B cell (primary cell): ENCODE data around the gene LSM12. TPM values are rescaled to one million over a fixed set of nuclear protein-coding genes. Genes with fewer than 3 reads are reported as not detected.

Source experiments
- ATAC-seq: fragments of 200-7000 bp; cut with Tn5 transposase; one replicate; pipeline ENCODE4 v1.10.0; 2021; ENCODE audit warnings: low read depth, mild to moderate bottlenecking, moderate number of reproducible peaks, moderate library complexity
- CTCF ChIA-PET: fragments of 350-600 bp; sonication (Branson Sonifier 250); formaldehyde crosslinking; loops from one replicate; lab custom pipeline; 2021; ENCODE audit warnings: antibody characterized with exemption, inconsistent platforms; lab: Charles Lee
- POLR2A ChIA-PET: fragments of 350-600 bp; sonication (Branson Sonifier 250); formaldehyde crosslinking; loops from one replicate; lab custom pipeline; 2021; ENCODE audit warnings: antibody characterized with exemption; lab: Charles Lee
- DNase-seq: peaks from one replicate; pipeline ENCODE4 v3.0.0; 2013
- H2AFZ ChIP-seq: 2 replicates; pipeline ENCODE4 v1.6.1; 2012; ENCODE audit warnings: mild to moderate bottlenecking, low read depth, low read length; ENCODE audit not compliant: insufficient read depth, poor library complexity, severe bottlenecking
- H3K27ac ChIP-seq, 2 donors: 1 replicate in 1 of 2; 2 replicates in 1 of 2; pipeline ENCODE4 v1.5.1; 2012 to 2013; ENCODE audit warnings: low read length in 2 of 2, mild to moderate bottlenecking in 2 of 2, moderate library complexity in 1 of 2
- H3K27me3 ChIP-seq, 4 experiments: fragments of 200-600 bp in 1 of 4; sonication (generic) in 1 of 4; replicated peaks in 1 of 4; 1 replicate in 2 of 4; 2 replicates in 2 of 4; pipeline versions ENCODE4 v1.6.1 to v1.7.0; 2013 to 2016; ENCODE audit warnings: low read length in 3 of 4, mild to moderate bottlenecking in 2 of 4, mixed read lengths in 1 of 4, moderate library complexity in 1 of 4; ENCODE audit not compliant: insufficient read depth in 4 of 4, control insufficient read depth in 3 of 4; ENCODE audit errors: control extremely low read depth in 1 of 4
- H3K36me3 ChIP-seq, 2 experiments: replicated peaks in 1 of 2; 1 replicate in 1 of 2; 2 replicates in 1 of 2; pipeline versions ENCODE4 v1.6.1 to v1.7.1; 2013; ENCODE audit warnings: low read length in 1 of 2; ENCODE audit not compliant: insufficient read depth in 2 of 2, control insufficient read depth in 1 of 2; ENCODE audit errors: control extremely low read depth in 1 of 2, extremely low read depth in 1 of 2
- H3K4me1 ChIP-seq, 2 donors: fragments of 200-600 bp in 1 of 2; sonication (generic) in 1 of 2; 1 replicate in 1 of 2; 2 replicates in 1 of 2; pipeline versions ENCODE4 v1.5.1 to v1.6.1; 2013 to 2017; ENCODE audit warnings: low read length in 2 of 2; ENCODE audit not compliant: control insufficient read depth in 2 of 2, insufficient read depth in 2 of 2
- H3K4me2 ChIP-seq: replicated peaks from 2 replicates; pipeline ENCODE3; 2012; ENCODE audit warnings: mild to moderate bottlenecking, low read depth, low read length; ENCODE audit not compliant: poor library complexity, severe bottlenecking
- H3K4me3 ChIP-seq, 5 experiments: fragments of 200-600 bp in 1 of 5; sonication (generic) in 1 of 5; 1 replicate in 3 of 5; 2 replicates in 2 of 5; pipeline versions ENCODE4 v1.5.1 to v1.7.0; 2011 to 2016; ENCODE audit warnings: low read length in 4 of 5, mild to moderate bottlenecking in 4 of 5, low read depth in 2 of 5, control low read depth in 1 of 5, moderate library complexity in 1 of 5; ENCODE audit not compliant: insufficient read depth in 1 of 5; ENCODE audit errors: control extremely low read depth in 1 of 5, extremely low read depth in 1 of 5
- H3K79me2 ChIP-seq: fragments of 200-600 bp; sonication (generic); one replicate; pipeline ENCODE4 v1.6.0; 2016; ENCODE audit warnings: low read length; ENCODE audit not compliant: control insufficient read depth, insufficient read depth
- H3K9ac ChIP-seq: fragments of 200-600 bp; sonication (generic); 2 replicates; pipeline ENCODE4 v1.6.1; 2017; ENCODE audit warnings: mild to moderate bottlenecking, low read length, moderate library complexity
- H3K9me3 ChIP-seq, 3 donors: one replicate each; pipeline versions ENCODE4 v1.6.1 to v1.7.1; 2013; ENCODE audit warnings: low read length in 2 of 3; ENCODE audit not compliant: control insufficient read depth in 2 of 3, insufficient read depth in 1 of 3; ENCODE audit errors: control extremely low read depth in 1 of 3
- H4K20me1 ChIP-seq: 2 replicates; pipeline ENCODE4 v1.6.0; 2012; ENCODE audit warnings: mild to moderate bottlenecking, low read length; ENCODE audit not compliant: insufficient read depth, control insufficient read depth, poor library complexity, severe bottlenecking
- H3K27ac Mint-ChIP-seq: one replicate; pipeline ENCODE4 v1.8.0; 2021; ENCODE audit warnings: mixed read lengths
- H3K27me3 Mint-ChIP-seq: one replicate; pipeline ENCODE4 v1.8.0; 2021; ENCODE audit warnings: mixed read lengths
- H3K4me1 Mint-ChIP-seq: one replicate; pipeline ENCODE4 v1.8.0; 2021; ENCODE audit warnings: mixed read lengths
- H3K4me3 Mint-ChIP-seq: one replicate; pipeline ENCODE4 v1.8.0; 2021; ENCODE audit warnings: mixed read lengths
- H3K9me3 Mint-ChIP-seq: one replicate; pipeline ENCODE4 v1.8.0; 2022; ENCODE audit warnings: mixed read lengths; ENCODE audit not compliant: insufficient read depth
- EZH2 ChIP-seq: IDR thresholded peaks from 2 replicates; pipeline ENCODE4 v1.6.1; 2012; ENCODE audit warnings: borderline replicate concordance, low read depth, mild to moderate bottlenecking, moderate library complexity, low read length; ENCODE audit not compliant: insufficient read depth, poor library complexity, severe bottlenecking
- WGBS: methylation state at CpG from one replicate; pipeline ENCODE4 v1.1.5; 2013; ENCODE audit warnings: missing lambda C conversion rate; ENCODE audit not compliant: insufficient coverage; 5-methylcytosine and 5-hydroxymethylcytosine counted together
- intact Hi-C: fragments of 100-400 bp; cut with micrococcal nuclease; formaldehyde crosslinking; loops from one replicate; pipeline ENCODE4 v1.10.0; 2022
- polyA plus RNA-seq: library from polyadenylated mRNA; depleted of rRNA; stranded (reverse); fragments of >200 nt; gene quantifications from 2 replicates; pipeline ENCODE4 v1.2.3, GENCODE V29; 2012
- total RNA-seq, 2 donors: library from RNA; stranded (reverse); fragments of 120-200 nt in 1 of 2; gene quantifications; 1 replicate in 1 of 2; 2 replicates in 1 of 2; pipeline versions ENCODE4 v1.2.3 to v1.2.4, GENCODE V29; 2013 to 2022
- TF ChIP-seq, protein P1 (sequence below): fragments of 200-600 bp; IDR thresholded peaks from one replicate; pipeline ENCODE4 v1.8.0; 2022; ENCODE audit warnings: antibody characterized with exemption, mild to moderate bottlenecking

LSM12 gene
- total and polyA plus RNA-seq, 2 donors (not counting 1 experiment from before 2014, with no cell fraction given), result 16.8 to 31.2 TPM

DNA sequence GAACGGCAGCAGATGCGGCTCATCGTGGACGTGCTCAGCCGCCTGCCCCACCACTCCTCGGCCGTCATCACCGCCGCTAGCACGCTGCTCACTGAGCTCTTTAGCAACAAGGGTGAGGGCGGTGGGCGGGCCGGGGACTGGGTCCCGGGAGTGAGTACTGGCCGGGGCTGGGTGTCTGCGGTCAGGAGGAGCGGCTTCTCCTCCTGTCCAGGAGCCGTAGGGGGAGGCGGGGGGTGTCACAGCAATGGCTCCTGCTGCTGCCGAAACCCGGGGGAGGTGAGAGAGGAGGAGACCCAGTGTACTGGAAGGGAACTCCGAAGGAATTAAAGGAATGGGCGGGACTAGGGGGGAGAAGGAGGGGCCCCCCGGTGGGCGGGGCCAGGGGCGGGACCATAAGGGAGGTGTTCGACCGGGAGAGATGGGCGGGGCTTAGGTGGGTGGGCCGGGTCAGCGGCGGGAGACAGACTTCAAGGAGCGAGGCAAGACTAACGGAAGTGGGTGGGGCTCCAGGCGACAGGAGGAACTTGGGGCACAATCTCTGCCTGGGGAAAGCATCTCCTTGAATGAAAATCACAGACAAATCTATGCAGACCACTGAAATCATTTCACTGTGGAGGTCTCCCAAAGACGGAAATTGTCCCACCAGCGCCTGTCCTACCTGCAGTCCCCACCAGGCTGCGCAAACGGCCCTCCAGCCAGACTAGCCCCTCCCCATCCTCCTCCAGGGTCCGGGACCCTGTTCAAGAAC, 59.7 kb downstream of the LSM12 start:
- Histone ChIP-seq H3K4me3 (peak overlapping the region; percentile 53 to 84 (median 77)), H2AFZ (peak overlapping the region; percentile 90), H3K36me3 (peaks cover 0 to 4% of the 10 kb centered on the region in 2 experiments), H3K9me3 (peaks cover 0 to 19% (median 0%) of the 10 kb centered on the region in 3 donors), H3K4me1 (peaks cover 37 to 42% of the 10 kb centered on the region in 2 donors), H3K4me2 (peak overlapping the region; percentile 100), H3K27ac (peak overlapping the region in 1 of 2 donors; percentile 33), H4K20me1 (no peaks in the 10 kb centered on the region), H3K27me3 (peaks cover 0 to 28% (median 11%) of the 10 kb centered on the region in 4 experiments), H3K79me2 (peaks cover 18% of the 10 kb centered on the region), H3K9ac (peak overlapping the region; percentile 80)
- CTCF ChIA-PET, result interaction anchor here (0.8 to 2.5 kb wide), 2 partner anchors 8 to 62 kb away, joined by 3 to 7 read pairs; partner anchors contain the start of gene TMEM101
- TF ChIP-seq, protein P1, sequence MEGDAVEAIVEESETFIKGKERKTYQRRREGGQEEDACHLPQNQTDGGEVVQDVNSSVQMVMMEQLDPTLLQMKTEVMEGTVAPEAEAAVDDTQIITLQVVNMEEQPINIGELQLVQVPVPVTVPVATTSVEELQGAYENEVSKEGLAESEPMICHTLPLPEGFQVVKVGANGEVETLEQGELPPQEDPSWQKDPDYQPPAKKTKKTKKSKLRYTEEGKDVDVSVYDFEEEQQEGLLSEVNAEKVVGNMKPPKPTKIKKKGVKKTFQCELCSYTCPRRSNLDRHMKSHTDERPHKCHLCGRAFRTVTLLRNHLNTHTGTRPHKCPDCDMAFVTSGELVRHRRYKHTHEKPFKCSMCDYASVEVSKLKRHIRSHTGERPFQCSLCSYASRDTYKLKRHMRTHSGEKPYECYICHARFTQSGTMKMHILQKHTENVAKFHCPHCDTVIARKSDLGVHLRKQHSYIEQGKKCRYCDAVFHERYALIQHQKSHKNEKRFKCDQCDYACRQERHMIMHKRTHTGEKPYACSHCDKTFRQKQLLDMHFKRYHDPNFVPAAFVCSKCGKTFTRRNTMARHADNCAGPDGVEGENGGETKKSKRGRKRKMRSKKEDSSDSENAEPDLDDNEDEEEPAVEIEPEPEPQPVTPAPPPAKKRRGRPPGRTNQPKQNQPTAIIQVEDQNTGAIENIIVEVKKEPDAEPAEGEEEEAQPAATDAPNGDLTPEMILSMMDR, result peak; percentile 69
- no peak for TF ChIP-seq EZH2
- H3K27ac Mint-ChIP-seq, result peak overlapping the region; percentile 68
- intact Hi-C loops, result loop anchor here (1.0 to 5.0 kb wide), 6 partner anchors 8 to 1141 kb away; partner anchors contain the start of genes DHX8, HEXIM1, LSM12 and TMEM101
- peaks cover 13% of the 10 kb centered on the region for H3K27me3 Mint-ChIP-seq
- H3K4me1 Mint-ChIP-seq, result peaks cover 33% of the 10 kb centered on the region
- peak overlapping the region; percentile 95 for H3K4me3 Mint-ChIP-seq
- no peaks in the 10 kb centered on the region for H3K9me3 Mint-ChIP-seq
- POLR2A ChIA-PET, result interaction anchor here (0.6 to 0.8 kb wide), 3 partner anchors 35 to 1336 kb away, joined by 3 to 6 read pairs (median 4); no protein-coding TSS in a partner anchor
- ATAC-seq, result peak; percentile 91
- DNase-seq, result peak; percentile 96
- under 1% methylated on average over 38 of the region's 40 CpGs for WGBS
